ENCODE measurements around the gene CAPN8.

GRCh38 chr1:223714849-223715603, 49.5 kb upstream of the CAPN8 start:
- TF ChIP-seq, protein P1, sequence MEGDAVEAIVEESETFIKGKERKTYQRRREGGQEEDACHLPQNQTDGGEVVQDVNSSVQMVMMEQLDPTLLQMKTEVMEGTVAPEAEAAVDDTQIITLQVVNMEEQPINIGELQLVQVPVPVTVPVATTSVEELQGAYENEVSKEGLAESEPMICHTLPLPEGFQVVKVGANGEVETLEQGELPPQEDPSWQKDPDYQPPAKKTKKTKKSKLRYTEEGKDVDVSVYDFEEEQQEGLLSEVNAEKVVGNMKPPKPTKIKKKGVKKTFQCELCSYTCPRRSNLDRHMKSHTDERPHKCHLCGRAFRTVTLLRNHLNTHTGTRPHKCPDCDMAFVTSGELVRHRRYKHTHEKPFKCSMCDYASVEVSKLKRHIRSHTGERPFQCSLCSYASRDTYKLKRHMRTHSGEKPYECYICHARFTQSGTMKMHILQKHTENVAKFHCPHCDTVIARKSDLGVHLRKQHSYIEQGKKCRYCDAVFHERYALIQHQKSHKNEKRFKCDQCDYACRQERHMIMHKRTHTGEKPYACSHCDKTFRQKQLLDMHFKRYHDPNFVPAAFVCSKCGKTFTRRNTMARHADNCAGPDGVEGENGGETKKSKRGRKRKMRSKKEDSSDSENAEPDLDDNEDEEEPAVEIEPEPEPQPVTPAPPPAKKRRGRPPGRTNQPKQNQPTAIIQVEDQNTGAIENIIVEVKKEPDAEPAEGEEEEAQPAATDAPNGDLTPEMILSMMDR (IDR thresholded peaks at IDR 0.05; ENCODE audit: borderline replicate concordance, extremely low read depth, low read length, poor library complexity, severe bottlenecking), result no peak
- no peak for TF ChIP-seq EZH2 (IDR thresholded peaks at IDR 0.05; ENCODE audit: borderline replicate concordance, low read depth, low read length, severe bottlenecking)

Data from DND-41 (cell line).